ENCODE measurements around the gene RAB32.
"Not testable (repeated sequence)": the region's sequence is repeated elsewhere in the genome, so short reads cannot be mapped to it uniquely, and the experiment has no call there.

The RAB32 gene

DNA sequence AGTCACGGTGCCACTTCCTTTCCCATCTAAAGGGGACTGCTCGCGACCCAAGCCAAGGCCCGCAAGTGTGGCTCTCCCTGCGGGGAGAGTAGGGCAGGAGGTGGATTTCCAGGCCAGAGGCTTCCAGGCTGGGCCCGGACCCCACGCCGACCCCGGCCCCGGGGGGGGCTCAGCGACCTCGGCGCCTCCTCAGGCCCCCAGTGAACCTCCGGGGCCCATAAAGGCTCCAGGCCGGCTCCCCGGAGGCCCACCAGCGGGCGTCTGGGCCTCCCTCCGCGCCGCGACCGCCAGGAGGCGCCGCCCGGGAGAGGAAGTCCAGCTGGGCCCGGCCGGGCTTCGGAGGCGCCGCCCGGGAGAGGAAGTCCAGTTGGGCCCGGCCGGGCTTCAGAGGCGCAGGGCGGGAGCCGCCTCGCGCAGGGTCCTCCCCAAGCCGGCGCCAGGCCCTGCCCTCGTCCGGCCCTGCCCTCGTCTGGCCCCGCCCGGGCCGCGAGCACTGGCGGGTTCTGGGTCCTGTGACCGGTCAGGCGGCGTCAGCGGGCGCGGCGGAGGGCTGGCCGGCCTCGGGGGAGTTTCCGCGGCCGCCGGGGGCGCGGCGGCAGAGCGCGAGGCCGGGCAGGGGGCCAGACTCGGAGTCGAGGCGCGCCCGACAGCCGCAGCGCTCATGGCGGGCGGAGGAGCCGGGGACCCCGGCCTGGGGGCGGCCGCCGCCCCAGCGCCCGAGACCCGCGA, at the start of gene RAB32:
TSS of gene RAB32 (plus strand) at position 623 of the 729 bp plus-strand sequence. CDS start at position 662, 39 bp downstream.
- peak in 55 of 56 donors; percentile 16 to 93 (median 74) for DNase-seq

GRCh38 chr6:146498309-146498708, 45.3 kb upstream of the RAB32 start:
- DNase-seq: no peak

DNA sequence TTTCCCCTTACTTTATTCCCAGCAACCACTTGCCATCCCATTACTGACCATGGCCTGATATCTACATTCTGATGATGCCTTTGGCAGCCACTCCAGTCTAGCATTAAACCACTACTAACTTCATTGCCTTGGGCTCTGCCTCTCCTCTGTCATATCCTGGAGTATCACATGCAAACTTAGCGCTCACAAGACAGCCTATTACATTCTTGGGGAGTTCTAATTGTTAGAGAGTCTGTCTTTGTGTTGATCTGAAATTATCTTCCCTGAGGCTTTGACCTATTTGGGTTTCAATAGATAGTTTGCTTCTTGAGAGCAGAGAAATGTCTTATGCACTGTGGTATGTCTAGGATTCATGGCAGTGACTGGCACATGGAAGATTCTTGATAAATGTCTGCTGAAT, 40.5 kb upstream of the RAB32 start:
- no peak for DNase-seq

DNA sequence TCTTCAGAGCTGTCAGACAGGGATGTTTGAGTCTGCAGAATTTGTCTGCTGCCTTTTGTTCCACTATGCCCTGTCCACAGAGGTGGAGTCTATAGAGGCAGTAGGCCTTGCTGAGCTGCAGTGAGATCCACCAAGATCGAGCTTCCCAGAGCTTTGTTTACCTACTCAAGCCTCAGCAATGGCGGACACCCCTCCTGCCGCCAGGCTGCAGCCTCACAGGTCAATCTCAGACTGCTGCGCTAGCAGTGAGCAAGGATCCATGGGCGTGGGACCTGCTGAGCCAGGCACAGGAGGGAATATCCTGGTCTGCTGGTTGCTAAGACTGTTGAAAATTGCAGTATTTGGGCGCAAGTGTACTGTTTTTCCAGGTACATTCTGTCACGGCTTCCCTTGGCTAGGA, 28.4 kb upstream of the RAB32 start:
- no peak for DNase-seq

- peak in 3 of 56 donors; percentile 1 to 26 (median 6) for DNase-seq
These were observed 17.4 kb upstream of the RAB32 start for GRCh38 chr6:146526192-146526591.

- DNase-seq: no peak
These were observed 10.9 kb upstream of the RAB32 start for GRCh38 chr6:146532702-146533101.

DNA sequence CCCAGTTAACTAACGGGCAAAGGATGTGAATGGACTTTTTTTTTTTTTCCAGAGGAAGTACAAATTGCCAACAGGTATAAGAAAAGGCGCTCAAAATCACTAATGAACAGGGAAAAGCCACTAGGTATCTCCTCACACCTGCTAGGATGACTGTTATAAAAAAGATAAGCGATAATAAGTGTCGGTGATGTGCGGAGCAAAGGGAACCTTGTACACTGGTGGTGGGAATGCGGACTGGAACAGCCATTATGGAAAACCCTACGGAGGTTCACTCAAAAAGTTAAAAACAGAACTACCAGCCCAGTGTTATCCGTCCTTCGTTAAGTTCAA, 787 bp upstream of the RAB32 start:
- no peak for DNase-seq

- DNase-seq: peak in 35 of 56 donors; percentile 6 to 78 (median 47)
These were observed 445 bp downstream of the RAB32 start for GRCh38 chr6:146543940-146544615.

DNA sequence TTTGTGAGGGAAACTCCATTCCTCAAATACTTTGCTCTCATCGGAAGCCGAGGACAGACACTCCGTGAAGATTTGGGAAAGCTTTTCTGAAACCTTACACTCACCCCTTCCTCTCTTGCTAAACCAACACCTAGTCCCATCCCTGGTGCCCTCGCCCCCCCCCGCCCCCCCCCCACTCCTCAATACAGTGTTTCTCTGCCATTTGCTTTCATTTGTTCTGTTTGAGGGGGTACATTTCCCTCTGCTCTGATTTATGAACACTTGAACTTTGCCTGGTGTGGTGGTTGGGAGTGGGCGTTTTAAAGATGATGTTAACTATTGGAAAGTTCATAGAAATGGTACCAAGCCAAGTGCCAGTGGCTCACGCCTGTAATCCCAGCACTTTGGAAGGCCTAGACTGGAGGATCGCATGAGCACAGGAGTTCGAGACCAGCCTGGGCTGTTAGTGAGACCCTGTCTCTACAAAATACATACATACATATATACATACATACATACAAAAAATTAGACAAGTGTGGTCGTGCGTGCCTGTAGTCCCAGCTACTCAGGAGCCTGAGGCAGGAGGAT, 1.1 kb downstream of the RAB32 start:
- no peak for DNase-seq

- no peak for DNase-seq
These were observed 1.9 kb downstream of the RAB32 start for GRCh38 chr6:146545581-146545980.

DNA sequence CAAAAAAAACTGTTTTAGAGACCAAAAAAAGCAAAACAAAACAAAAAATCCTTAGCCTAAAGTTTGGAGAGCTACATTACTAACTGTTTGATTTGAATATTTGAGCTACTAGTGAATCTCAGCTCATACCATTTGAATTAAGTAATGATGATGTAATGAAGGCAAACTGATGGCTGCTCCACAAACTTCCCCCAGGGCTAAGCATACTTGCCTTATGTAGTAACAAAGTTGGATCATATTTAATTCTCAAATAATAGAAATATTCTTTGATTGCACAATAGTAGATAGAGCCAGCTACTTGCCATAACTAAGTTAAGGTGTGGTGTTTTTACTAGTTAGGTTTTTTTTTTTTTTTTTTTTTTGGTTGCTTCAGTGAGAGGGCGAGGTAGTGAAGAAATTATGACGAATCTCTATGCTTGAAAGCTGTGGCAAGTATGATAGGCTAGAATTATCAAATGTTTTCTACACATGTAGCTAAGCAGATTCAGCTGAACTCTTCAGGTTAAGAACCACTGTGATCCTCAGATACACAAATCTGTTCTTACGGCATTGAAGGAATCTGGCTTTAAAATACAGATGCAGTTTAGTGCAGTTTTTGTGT, 2.9 kb downstream of the RAB32 start:
- DNase-seq: no peak

- DNase-seq: no peak
These were observed 4.3 kb downstream of the RAB32 start for GRCh38 chr6:146547889-146548288.

DNA sequence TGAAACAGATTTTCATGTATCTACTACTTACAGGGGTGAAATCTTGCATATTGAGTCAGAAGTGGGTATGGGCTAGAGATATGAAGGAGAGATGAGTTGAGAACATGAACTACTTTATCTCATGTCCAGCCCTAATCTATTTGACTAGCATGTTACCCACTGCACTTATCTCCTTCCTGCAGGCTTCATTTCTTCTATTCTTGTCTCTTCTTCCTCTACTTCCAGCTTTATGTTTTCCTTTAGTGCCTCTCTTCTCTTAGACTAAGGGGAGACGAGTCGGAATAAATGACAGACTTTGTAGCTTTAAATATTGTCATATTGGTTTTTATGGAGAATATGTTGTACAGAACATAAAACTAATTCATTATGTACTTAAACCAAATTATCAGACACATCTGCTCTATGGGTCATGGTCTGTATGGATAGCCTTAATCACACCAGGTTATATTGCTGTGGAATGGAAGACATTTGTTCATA, 5.3 kb downstream of the RAB32 start:
- no peak for DNase-seq

DNA sequence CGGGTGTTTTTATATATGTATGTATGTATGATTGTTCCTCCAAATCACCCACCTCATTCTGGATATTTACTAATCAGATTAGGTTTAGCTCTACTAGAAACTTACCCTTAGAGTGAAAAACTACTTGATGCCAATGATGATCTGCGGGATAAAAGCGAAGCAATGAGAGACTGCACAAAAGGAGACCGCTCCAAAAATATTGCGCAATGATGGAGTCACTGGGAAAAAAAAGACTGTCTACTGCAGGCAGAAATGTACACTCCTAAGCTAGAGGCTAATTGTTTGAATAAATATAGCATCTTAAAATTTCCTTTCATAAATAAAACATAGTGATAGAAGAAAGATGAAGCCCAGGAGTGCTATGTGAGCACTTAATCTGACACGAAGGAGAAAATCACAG, 7.3 kb downstream of the RAB32 start:
- no peak for DNase-seq

DNA sequence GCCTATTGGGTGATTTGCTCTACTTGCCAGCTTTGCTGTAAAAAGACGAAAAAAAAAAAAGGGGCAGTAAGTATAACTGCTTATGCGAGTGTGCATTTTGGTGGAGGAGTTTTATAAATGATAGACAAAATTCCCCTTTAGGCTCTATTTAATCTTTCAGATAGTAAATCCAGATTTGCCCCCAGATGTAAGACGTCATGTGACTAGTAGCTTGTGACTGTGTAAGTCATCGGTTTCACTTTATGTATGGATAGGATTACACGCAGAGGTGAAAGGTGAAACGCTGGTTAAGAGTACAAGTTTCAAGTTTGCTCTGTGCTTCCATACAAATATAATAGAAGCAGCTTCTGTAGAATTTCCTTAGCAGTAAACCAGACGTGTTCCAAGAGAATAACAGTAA, 7.9 kb downstream of the RAB32 start:
- DNase-seq: no peak

DNA sequence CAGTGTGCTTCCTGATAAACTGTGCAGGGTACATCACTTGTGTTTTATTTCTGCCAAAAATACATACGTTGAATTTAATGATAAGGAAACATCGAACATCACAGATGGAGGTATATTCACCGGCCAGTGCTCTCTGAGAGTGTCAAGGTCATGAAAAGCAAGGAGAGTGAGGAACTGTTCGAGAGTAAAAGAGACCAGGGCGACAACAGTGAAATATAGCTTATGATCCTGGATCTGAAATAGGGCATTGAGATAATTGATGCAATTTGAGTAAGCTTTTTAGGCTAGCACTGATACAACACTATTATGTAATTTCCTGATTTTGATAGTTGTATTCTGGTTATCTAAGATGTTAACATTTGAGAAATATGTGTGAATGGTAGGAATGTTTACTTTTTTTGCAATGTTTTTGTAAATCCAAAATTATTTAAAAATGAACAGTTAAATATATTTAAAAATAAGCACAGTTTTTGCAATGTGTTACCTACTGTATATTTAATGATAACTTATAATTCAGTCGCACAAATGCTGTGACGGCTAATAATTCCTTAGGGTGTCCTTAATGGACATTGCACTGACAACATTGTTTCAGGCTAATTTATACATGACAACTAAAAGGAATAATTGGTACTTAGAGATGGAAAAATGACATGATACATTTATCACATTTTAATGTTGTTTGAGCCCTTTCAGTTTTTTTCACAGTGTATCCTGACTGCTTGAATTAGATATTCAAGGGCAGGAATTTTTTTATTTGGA, 9.9 kb downstream of the RAB32 start:
- DNase-seq: no peak

DNA sequence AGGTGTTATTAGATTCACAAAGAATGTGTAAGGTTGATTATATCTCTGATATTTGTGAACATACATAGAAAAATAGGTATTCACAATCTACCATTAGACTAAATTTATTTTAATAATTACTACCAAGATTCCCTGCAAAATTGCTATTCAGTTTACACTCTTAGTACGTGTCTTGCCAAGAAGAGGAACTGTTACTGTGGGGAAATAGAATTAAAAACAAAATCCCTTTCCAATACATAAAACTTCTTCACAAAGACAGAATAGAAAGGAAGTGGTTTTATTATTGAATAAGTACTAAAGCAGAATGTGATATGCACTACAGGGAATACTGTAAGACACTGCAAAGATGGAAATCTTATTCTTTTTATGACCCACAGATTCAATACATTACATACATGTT, 17.0 kb downstream of the RAB32 start:
- no peak for DNase-seq

DNA sequence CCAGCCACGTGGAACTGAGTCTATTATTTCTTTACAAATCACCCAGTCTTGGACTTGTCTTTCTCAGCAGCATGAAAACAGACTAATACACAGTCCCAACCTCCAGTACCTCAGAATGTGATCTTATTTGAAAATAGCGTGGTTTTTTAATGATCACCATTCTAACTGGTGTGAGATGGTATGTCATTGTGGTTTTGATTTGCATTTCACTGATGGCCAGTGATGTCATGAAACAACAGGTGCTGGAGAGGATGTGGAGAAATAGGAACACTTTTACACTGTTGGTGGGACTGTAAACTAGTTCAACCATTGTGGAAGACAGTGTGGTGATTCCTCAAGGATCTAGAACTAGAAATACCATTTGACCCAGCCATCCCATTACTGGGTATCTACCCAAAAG, 23.0 kb downstream of the RAB32 start:
- not testable (repeated sequence) for DNase-seq

DNA sequence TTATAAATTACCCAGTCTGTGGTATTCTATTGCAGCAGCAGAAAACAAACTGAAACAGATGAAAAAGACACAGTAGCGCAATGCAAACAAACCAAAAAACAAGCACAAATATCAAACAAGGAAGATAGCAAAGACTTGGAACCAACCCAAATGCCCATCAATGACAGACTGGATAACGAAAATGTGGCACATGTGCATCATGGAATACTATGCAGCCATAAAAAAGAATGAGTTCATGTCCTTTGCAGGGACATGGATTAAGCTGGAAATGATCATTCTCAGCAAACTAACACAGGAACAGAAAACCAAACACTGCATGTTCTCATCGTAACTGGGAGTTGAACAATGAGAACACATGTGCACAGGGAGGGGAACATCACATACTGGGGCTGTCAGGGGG, 25.0 kb downstream of the RAB32 start:
- DNase-seq: not testable (repeated sequence)

DNA sequence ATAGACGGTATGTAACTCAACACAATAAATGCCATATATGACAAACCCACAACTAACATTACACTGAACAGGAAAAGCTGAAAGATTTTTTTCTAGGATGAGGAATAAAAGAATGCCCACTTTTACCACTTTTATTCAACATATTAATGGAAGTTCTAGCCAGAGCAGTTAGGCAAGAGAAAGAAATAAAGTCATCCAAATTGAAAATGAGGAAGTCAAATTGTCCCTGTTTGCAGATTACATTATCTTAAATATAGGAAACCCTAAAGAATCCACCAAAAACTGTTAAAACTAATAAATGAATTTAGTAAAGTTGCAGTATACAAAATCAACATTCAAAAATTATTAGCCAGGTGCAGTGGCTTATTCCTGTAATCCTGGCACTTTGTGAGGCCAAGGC, 30.6 kb downstream of the RAB32 start:
- no peak for DNase-seq

GRCh38 chr6:146578054-146578453, 34.4 kb downstream of the RAB32 start:
- no peak for DNase-seq

DNA sequence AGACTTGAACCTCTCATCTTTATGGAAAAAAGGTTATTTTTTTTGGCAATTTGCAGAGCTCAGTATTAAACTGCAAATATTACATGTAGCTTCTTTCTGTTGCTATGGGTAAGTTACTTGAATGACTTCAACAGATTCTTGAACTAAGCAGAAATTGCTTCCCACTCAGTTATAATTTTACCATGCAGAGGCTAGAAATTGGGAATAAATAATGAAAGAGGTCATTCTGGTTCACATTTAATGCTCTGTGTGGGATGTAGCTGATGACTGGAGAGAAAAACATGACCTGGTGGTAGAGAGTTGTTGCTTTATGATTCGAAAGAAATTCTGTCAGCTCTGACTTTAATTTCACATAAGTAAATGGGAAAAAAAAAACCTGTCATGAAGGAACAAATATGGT, 38.3 kb downstream of the RAB32 start:
- DNase-seq: no peak
